ENCODE measurements around the gene FEN1.

GRCh38 chr11:61777234-61778090 is 15.2 kb upstream of the FEN1 start:
- TF ChIP-seq CEBPB (IDR thresholded peaks at IDR 0.05; ENCODE audit: low read depth, low read length): no peak
- TF ChIP-seq RFX5 (IDR thresholded peaks at IDR 0.05; ENCODE audit: borderline replicate concordance, low read depth, low read length): no peak
- TF ChIP-seq CTCF (IDR thresholded peaks at IDR 0.05; ENCODE audit: control extremely low read depth in 1 of 3, insufficient read depth in 1 of 3, low read depth in 1 of 3, low read length in 3 of 3): no peak
- TF ChIP-seq MAX (IDR thresholded peaks at IDR 0.05): peak; percentile 77
- no peak for TF ChIP-seq EP300 (IDR thresholded peaks at IDR 0.05; ENCODE audit: borderline replicate concordance in 1 of 2, low read depth in 2 of 2, low read length in 2 of 2)
- TF ChIP-seq MAFK (IDR thresholded peaks at IDR 0.05; ENCODE audit: low read depth, low read length): no peak
- TF ChIP-seq ATF2 (IDR thresholded peaks at IDR 0.05; ENCODE audit: low read length): no peak
- no peak for TF ChIP-seq POLR2A (IDR thresholded peaks at IDR 0.05; ENCODE audit: control extremely low read depth in 1 of 2, low read depth in 2 of 2, low read length in 2 of 2)
